OCI-M2 (cell line): ENCODE measurements around the gene SLC8A2.

Experiments
- DNase-seq: peaks from one replicate; lab custom pipeline; 2025; ENCODE audit not compliant: unreplicated experiment; lab: John Stamatoyannopoulos, UW

The SLC8A2 gene

DNA sequence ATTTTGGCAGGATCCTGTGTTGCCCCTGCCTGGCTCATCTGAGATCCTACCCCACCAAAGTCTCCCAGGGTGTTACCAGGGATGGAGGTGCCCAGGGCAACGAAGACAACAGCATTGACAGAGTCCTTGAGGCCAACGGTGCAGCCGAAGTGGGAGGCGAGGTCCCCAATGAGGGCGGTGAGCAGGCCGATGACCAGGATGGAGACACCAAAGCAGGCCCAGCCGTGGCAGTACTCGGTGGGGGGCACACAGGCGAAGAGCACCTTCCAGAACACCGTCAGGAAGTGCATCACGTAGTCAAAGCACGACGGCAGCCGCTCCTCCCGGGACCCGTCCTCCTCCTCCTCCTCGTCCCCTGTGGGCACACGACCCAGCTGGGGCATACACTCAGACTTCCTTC is 39.6 kb downstream of the SLC8A2 start:
- DNase-seq = no peak

DNA sequence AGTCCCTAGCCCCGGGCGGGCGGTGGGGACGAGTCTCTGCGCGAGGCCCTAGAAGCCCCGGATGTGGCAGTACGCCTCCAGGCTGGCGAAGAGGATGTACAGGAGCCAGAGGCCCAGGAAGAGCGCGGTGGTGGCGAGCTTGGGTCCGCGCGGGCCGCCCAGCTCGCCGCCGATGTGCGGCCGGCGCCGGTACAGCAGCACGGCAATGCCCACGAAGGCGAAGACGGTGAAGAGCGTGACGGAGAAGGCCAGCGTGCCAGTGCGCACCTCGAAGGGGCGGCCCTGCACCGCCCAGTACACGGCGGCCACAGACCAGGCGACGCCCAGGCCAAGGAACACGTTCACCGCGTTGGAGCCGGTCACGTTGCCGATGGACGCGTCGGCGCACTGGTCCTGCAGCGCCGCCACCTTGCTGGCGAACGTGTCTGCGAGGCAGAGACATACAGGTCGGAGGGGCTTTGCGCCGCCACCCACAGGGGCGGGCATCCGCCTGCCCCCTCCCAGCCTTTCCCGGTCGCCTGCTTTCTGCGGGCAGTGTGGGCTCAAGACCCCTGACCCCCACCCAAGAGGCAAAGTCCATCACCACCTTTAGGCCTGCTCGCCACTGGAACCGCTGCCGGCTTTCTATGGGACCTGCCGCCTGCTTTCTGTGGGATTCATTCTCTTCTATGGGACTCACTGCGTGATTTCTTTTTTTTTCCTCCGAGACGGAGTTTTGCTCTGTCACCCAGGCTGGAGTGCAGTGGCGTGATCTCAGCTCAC is 41.5 kb downstream of the SLC8A2 start:
- no peak for DNase-seq

- DNase-seq = no peak
These were observed 42.4 kb downstream of the SLC8A2 start for GRCh38 chr19:47429140-47429793.

DNA sequence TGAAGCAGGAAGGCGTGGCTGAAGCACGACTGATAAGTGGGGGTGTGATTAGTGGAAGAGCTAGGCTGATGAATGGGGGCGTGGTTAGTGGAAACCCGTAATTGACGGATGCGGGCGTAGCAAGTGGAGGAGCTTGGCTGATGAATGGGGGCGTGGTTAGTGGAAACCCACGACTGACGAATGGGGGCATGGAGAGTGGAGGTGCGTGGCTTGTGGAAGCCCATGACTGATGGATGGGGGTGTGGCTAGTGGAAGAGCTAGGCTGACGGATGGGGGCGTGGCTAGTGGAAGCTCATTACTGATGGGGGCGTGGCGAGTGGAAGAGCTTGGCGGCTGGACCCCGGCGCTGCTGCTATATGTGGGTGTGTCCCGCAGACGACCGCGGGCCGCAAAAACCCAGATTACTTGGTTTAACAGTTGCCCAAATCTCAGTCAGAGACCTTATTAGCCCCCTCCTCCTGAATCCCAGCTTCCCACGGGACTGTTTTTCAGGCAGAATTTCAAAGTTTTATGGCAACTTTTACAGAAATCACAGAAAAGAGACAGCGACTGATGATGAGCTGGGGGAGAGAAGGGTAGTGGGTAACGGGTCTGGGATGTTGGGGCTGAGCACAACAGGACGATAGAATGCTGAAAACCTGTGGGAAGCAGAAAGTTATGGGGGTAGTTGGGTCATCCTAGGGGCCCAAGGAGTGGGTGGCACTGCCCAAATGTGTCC is 43.4 kb downstream of the SLC8A2 start:
- DNase-seq = peak; percentile 94

- DNase-seq = peak; percentile 49
These were observed 44.2 kb downstream of the SLC8A2 start for GRCh38 chr19:47427241-47428176.

DNA sequence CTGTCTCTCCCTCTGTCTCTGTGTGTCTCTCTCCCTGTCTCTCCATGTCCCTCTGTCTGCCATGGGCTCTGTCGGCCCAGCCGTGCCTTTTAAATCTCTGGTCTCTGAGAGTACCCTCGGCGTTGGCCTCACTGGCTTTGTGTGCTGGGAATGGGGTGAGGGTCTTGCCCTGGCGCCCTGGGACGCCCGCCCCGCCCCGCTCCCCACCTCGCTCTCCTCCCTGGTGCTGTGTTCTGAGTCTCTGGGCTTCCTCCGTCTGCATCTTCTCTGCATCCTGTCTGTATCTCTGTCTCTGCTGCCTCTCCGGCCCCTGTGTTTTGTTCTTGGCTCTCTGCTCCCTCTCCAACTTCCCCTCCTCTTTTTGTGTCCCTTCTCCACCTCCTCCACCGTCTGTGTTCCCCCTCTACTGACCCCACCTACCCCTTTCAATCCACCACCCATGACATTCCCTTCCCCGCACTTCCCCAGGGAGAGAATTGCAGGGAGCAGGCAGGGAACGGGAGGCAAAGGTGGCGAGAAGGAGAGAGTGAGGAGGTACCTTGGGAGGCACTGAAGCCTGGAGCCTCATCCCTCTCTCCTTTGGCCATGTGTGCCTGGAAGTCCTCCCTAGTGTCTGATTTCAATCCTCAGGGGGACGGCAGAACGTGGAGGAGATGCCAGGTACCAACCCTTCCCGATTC is 48.4 kb downstream of the SLC8A2 start:
- DNase-seq = no peak

DNA sequence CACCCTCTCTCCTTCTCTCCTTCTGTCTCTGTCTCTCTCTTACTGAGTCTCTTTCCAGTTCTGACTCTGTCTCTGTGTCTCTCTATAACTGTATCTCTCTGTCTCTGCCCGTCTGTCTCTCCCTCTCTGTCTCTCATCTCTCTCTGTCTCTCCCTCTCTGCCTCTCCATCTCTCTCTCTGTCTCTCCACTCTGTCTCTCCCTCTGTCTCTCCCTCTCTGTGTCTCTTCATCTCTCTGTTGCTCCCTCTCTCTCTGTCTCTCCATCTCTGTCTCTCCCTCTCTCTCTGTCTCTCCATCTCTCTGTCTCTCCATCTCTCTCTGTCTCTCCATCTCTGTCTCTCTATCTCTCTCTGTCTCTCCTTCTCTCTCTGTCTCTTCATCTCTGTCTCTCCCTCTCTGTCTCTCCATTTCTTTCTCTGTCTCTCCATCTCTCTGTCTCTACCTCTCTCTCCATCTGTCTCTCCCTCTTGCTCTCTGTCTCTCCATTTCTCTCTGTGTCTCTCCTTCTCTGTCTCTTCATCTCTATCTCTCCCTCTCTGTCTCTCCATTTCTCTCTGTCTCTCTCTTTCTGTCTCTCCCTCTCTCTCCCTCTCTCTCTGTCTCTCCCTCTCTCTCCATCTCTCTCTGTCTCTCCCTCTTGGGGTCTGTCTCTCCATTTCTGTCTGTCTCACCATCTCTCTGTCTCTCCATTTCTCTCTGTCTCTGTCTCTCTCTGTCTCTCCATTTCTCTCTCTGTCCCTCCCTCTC is 49.1 kb downstream of the SLC8A2 start:
- DNase-seq = no peak

- DNase-seq = no peak
These were observed 49.8 kb downstream of the SLC8A2 start for GRCh38 chr19:47421844-47422395.

DNA sequence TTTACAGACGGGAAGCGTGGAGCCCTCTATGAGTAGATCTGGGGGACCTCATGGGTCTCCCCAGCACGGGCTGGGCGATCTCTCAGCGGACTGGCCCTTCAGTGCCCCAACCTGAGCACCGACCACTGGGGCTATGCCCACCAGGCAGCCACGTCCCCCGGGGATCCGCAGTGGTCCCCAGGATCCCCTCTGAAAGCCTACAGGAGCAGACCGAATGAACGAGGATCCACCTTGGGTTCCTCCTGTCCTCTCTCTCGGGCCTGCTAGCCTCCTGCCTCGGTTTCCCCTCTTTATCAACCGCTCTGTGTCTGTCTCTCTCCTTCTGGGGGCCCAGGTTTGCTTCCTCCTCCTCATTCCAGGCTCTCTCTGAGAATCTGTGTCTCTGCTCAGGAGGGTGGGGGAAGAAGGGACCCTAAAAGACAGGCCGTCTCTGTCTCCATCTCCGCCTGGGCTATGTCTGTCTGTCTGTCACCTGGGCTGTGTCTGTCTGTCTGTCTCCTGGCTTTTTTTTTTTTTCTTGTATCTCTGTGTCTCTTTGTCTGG is 50.4 kb downstream of the SLC8A2 start:
- DNase-seq = no peak

- DNase-seq = no peak
These were observed 51.9 kb downstream of the SLC8A2 start for GRCh38 chr19:47419789-47420188.

- no peak for DNase-seq
These were observed 52.5 kb downstream of the SLC8A2 start, which contains the start of gene MEIS3 for GRCh38 chr19:47419030-47419783. Gene MEIS3 (minus strand): TSS chr19:47419527. CDS start chr19:47419081, 446 bp downstream.

GRCh38 chr19:47418692-47419029 is 53.0 kb downstream of the SLC8A2 start:
- no peak for DNase-seq

- DNase-seq = no peak
These were observed 53.7 kb downstream of the SLC8A2 start for GRCh38 chr19:47417746-47418691.

DNA sequence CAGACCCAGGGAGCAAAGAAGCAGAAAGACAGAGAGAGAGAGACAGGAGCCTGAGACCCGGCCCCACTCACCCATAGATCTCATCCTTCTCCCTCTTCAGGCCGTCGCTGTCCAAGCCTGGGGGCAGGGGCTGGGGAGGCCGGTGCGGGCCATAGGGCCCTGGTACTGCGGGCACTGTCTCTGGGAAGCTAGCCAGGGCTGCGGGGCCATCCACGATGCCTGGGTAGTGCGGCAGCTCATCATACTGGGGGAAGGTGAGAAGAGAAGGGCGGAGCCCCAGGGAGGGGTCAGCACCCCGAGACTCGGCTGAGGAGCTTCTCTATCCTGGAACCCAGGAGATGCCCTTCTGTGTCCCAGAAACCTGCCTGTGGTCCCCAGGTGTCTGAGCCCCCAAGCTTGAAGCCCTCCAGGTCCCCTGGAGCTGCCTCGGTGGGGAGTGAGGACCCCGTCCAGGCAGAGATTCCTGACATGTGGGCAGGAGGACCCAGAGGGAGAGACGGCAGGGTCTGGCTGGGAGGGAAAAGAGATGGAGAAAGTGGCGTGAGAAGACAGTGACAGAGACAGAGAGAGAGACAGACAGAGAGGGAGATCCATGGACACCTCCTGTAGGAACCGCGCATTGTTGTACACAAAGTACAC is 54.5 kb downstream of the SLC8A2 start:
- DNase-seq = no peak

GRCh38 chr19:47416643-47416985 is 55.1 kb downstream of the SLC8A2 start:
- DNase-seq = no peak

GRCh38 chr19:47415953-47416642 is 55.6 kb downstream of the SLC8A2 start:
- DNase-seq = no peak
